Thyroid gland (tissue), 4 donors: ENCODE measurements around the gene RPLP1. TPM values are rescaled to one million over a fixed set of nuclear protein-coding genes. Genes with fewer than 3 reads are reported as not detected.

Experiments
- DNase-seq, 2 donors: peaks; one replicate each; pipeline ENCODE4 v3.0.0-alpha.2; 2019
- H3K27ac ChIP-seq, 3 donors: fragments of 200-600 bp; sonication (generic); 1 replicate in 2 of 3; 2 replicates in 1 of 3; pipeline ENCODE4 v1.5.1; 2016 to 2019; ENCODE audit warnings: mild to moderate bottlenecking in 1 of 3, moderate library complexity in 1 of 3
- H3K27me3 ChIP-seq: fragments of 200-600 bp; sonication (generic); one replicate; pipeline ENCODE4 v1.5.1; 2019
- H3K36me3 ChIP-seq, 2 donors: fragments of 200-600 bp; sonication (generic); one replicate each; pipeline ENCODE4 v1.5.1; 2016 to 2019
- H3K4me1 ChIP-seq, 2 donors: fragments of 200-600 bp; sonication (generic); one replicate each; pipeline ENCODE4 v1.5.1; 2017 to 2019
- H3K4me3 ChIP-seq, 3 donors: fragments of 200-600 bp; sonication (generic); replicated peaks in 1 of 3; 1 replicate in 2 of 3; 2 replicates in 1 of 3; pipeline ENCODE4 v1.5.1; 2016; ENCODE audit warnings: mild to moderate bottlenecking in 1 of 3
- H3K9me3 ChIP-seq: fragments of 200-600 bp; sonication (generic); one replicate; pipeline ENCODE4 v1.5.1; 2017
- CTCF ChIP-seq, 6 experiments: fragments of 200-600 bp in 3 of 6; fragments of 450-650 bp in 3 of 6; sonication (generic) in 3 of 6; IDR thresholded peaks; one replicate each; pipeline ENCODE4 v1.5.1; 2016 to 2019; ENCODE audit warnings: antibody characterized with exemption in 6 of 6, mild to moderate bottlenecking in 2 of 6, inconsistent platforms in 1 of 6, moderate library complexity in 1 of 6
- POLR2A ChIP-seq, 2 donors: fragments of 450-650 bp; IDR thresholded peaks; one replicate each; pipeline ENCODE4 v1.6.1; 2017; ENCODE audit warnings: antibody characterized with exemption in 2 of 2, mild to moderate bottlenecking in 2 of 2, moderate library complexity in 1 of 2
- WGBS, 2 donors: methylation state at CpG; one replicate each; pipeline ENCODE4 v1.1.5; 2017; 5-methylcytosine and 5-hydroxymethylcytosine counted together
- intact Hi-C: fragments of 100-400 bp; cut with DNase I; formaldehyde crosslinking; loops from one replicate; pipeline ENCODE4 v1.15.1; 2023
- total RNA-seq, 4 donors: library from RNA; depleted of rRNA; stranded (reverse); fragments of >200 nt; gene quantifications; one replicate each; pipeline ENCODE4 v1.2.3, GENCODE V29; 2016

The RPLP1 gene
- total RNA-seq, 4 donors from 2014 or later = 401 to 2,289 (median 606) TPM

- Histone ChIP-seq H3K9me3 (no peaks in the 10 kb centered on the region), H3K27me3 (no peaks in the 10 kb centered on the region), H3K4me3 (no peak overlapping the region), H3K4me1 (no peaks in the 10 kb centered on the region), H3K36me3 (no peaks in the 10 kb centered on the region), H3K27ac (no peak overlapping the region)
- TF ChIP-seq POLR2A (IDR thresholded peaks at IDR 0.05) (no peak), CTCF (IDR thresholded peaks at IDR 0.05) (no peak)
- no peak for DNase-seq
- intact Hi-C loops = no loop called here
- WGBS, 2 donors = 90 to 100% methylated on average over 4 of the region's 4 CpGs
These were observed 30.2 kb downstream of the RPLP1 start for GRCh38 chr15:69482686-69483256.

- no peak overlapping the region for H3K27ac ChIP-seq
- TF ChIP-seq CTCF (IDR thresholded peaks at IDR 0.05) (no peak), POLR2A (IDR thresholded peaks at IDR 0.05) (no peak)
- H3K4me1 ChIP-seq = peaks cover 0 to 6% of the 10 kb centered on the region in 2 donors
- no peaks in the 10 kb centered on the region for H3K9me3 ChIP-seq
- no peaks in the 10 kb centered on the region for H3K27me3 ChIP-seq
- DNase-seq = no peak
- H3K4me3 ChIP-seq = no peak overlapping the region
- intact Hi-C loops = no loop called here
- WGBS, 2 donors = 54 to 65% methylated on average over 4 to 6 of the region's 6 CpGs
- H3K36me3 ChIP-seq = no peaks in the 10 kb centered on the region
These were observed 32.2 kb downstream of the RPLP1 start for GRCh38 chr15:69484837-69485236.

GRCh38 chr15:69486481-69487110, 34.0 kb downstream of the RPLP1 start:
- no peaks in the 10 kb centered on the region for H3K27me3 ChIP-seq
- H3K27ac ChIP-seq = no peak overlapping the region
- WGBS, 2 donors = 90 to 97% methylated on average over 3 of the region's 3 CpGs
- H3K4me3 ChIP-seq = no peak overlapping the region
- intact Hi-C loops = no loop called here
- peaks cover 0 to 10% of the 10 kb centered on the region in 2 donors for H3K4me1 ChIP-seq
- no peak for DNase-seq
- H3K36me3 ChIP-seq = no peaks in the 10 kb centered on the region
- no peaks in the 10 kb centered on the region for H3K9me3 ChIP-seq
- TF ChIP-seq CTCF (IDR thresholded peaks at IDR 0.05) (no peak), POLR2A (IDR thresholded peaks at IDR 0.05) (no peak)

- intact Hi-C loops = no loop called here
- Histone ChIP-seq H3K4me1 (peaks cover 0 to 10% of the 10 kb centered on the region in 2 donors), H3K27me3 (no peaks in the 10 kb centered on the region), H3K9me3 (no peaks in the 10 kb centered on the region), H3K36me3 (no peaks in the 10 kb centered on the region), H3K27ac (no peak overlapping the region), H3K4me3 (no peak overlapping the region)
- TF ChIP-seq POLR2A (IDR thresholded peaks at IDR 0.05) = no peak
- TF ChIP-seq CTCF (IDR thresholded peaks at IDR 0.05) = no peak
- whole genome bisulfite sequencing, 2 donors = 53 to 55% methylated on average over 3 of the region's 3 CpGs
- no peak for DNase-seq
These were observed 36.5 kb downstream of the RPLP1 start for GRCh38 chr15:69489073-69489571.

- peaks cover 0 to 10% of the 10 kb centered on the region in 2 donors for H3K4me1 ChIP-seq
- H3K27me3 ChIP-seq = no peaks in the 10 kb centered on the region
- intact Hi-C loops = no loop called here
- TF ChIP-seq POLR2A (IDR thresholded peaks at IDR 0.05) (no peak), CTCF (IDR thresholded peaks at IDR 0.05) (no peak)
- no peak for DNase-seq
- no peaks in the 10 kb centered on the region for H3K9me3 ChIP-seq
- no peak overlapping the region for H3K4me3 ChIP-seq
- no peaks in the 10 kb centered on the region for H3K36me3 ChIP-seq
- no peak overlapping the region for H3K27ac ChIP-seq
- 67 to 70% methylated on average over 11 of the region's 11 CpGs for WGBS, 2 donors
These were observed 37.9 kb downstream of the RPLP1 start for GRCh38 chr15:69490356-69491037.
